ENCODE results near the gene AFF2.

AFF2 gene

GRCh38 chrX:148498067-148498466 is 2.4 kb upstream of the AFF2 start:
- H3K18ac ChIP-seq (ENCODE audit: low read length): no peak overlapping the region
- H3K23ac ChIP-seq (ENCODE audit: low read depth, low read length, poor library complexity): no peak overlapping the region
- no peaks in the 10 kb centered on the region for H3K36me3 ChIP-seq (replicated peaks in 1 of 2; ENCODE audit: control insufficient read depth in 2 of 2, insufficient read depth in 2 of 2, low read length in 2 of 2)
- H2BK15ac ChIP-seq (ENCODE audit: low read length): no peak overlapping the region
- no peak overlapping the region for H2BK12ac ChIP-seq (ENCODE audit: low read length)
- H4K8ac ChIP-seq (ENCODE audit: low read depth, low read length): no peak overlapping the region
- no peak overlapping the region for H3K4ac ChIP-seq (ENCODE audit: low read length)
- no peak overlapping the region for H4K91ac ChIP-seq (ENCODE audit: low read depth, low read length, poor library complexity)
- no peaks in the 10 kb centered on the region for H3K9me3 ChIP-seq (replicated peaks in 1 of 2; ENCODE audit: control insufficient read depth in 2 of 2, insufficient read depth in 1 of 2, low read depth in 1 of 2, low read length in 2 of 2)
- no peak overlapping the region for H3K27ac ChIP-seq (replicated peaks; ENCODE audit: low read length)
- H2BK120ac ChIP-seq (ENCODE audit: low read depth, low read length): no peak overlapping the region
- H3K27me3 ChIP-seq (ENCODE audit: control insufficient read depth in 3 of 3, insufficient read depth in 3 of 3, low read depth in 1 of 3, low read length in 3 of 3): peaks cover 0 to 33% (median 0%) of the 10 kb centered on the region in 3 experiments
- no CpG with 5 or more reads among the region's 3 CpGs for WGBS, 2 donors (ENCODE audit: extremely low coverage in 2 of 2, insufficient read length in 2 of 2, insufficient replicate concordance in 1 of 2)
- no peak overlapping the region for H2AFZ ChIP-seq (ENCODE audit: low read length)
- no peak overlapping the region for H3K4me2 ChIP-seq (ENCODE audit: insufficient read depth, low read length, poor library complexity, severe bottlenecking)
- H3K9ac ChIP-seq (ENCODE audit: low read depth, low read length, poor library complexity): no peak overlapping the region
- no peak overlapping the region for H3K14ac ChIP-seq (ENCODE audit: low read length)
- no peak overlapping the region for H3K4me3 ChIP-seq (ENCODE audit: low read length in 2 of 2)
- DNase-seq (ENCODE audit: low spot score): no peak
- H2AK5ac ChIP-seq (ENCODE audit: low read depth, low read length): no peak overlapping the region
- H3K4me1 ChIP-seq (ENCODE audit: control insufficient read depth in 2 of 2, insufficient read depth in 1 of 2, low read depth in 1 of 2, low read length in 2 of 2): peaks cover 0 to 2% of the 10 kb centered on the region in 2 donors
- no peak overlapping the region for H2BK5ac ChIP-seq (ENCODE audit: low read length)
- H3K79me1 ChIP-seq (ENCODE audit: low read depth, low read length): no peaks in the 10 kb centered on the region

DNA sequence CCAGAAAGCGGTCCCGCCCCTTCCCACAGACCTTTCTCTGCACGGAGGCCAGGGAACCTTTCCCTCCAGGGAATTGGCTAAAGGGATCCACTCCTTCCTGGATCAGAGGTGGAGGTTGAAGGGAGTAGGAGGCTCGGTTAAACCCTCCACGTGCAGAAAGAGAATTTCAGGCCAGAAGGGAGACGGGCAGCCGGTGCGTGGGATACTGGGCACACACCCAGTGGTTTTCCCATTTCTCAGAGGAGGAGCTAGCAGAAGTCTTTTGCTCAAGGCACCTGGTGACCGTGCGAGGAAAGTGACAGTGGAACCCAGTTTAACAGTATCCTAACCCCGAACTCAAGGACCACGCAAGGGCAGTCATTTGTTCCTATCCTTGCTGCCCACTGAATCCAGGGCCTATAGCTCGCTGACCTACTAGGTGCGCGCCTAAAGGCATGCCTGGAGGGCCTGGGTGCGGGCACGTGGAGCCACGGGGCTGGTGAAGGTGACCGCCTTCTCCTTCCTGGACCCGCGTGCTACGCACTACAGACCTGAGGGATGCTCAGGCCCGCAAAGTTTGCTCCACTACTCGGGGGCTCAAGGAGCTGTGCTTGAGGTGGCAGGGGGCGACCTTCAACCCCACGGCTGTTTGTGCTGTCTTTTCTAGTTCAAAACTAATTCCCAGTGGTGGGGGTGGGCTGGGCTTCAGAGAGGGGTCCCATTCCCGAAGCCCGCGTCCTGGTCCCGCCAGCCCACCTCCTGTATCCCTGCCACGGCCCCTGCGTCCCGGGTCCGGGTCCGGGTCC is 587 bp upstream of the AFF2 start:
- Histone ChIP-seq H4K91ac (ENCODE audit: low read depth, low read length, poor library complexity) (no peak overlapping the region), H3K4ac (ENCODE audit: low read length) (no peak overlapping the region), H3K36me3 (replicated peaks in 1 of 2; ENCODE audit: control insufficient read depth in 2 of 2, insufficient read depth in 2 of 2, low read length in 2 of 2) (no peaks in the 10 kb centered on the region), H3K4me1 (ENCODE audit: control insufficient read depth in 2 of 2, insufficient read depth in 1 of 2, low read depth in 1 of 2, low read length in 2 of 2) (peaks cover 0 to 2% of the 10 kb centered on the region in 2 donors), H2BK120ac (ENCODE audit: low read depth, low read length) (no peak overlapping the region), H2BK5ac (ENCODE audit: low read length) (no peak overlapping the region), H2AK5ac (ENCODE audit: low read depth, low read length) (no peak overlapping the region), H3K27ac (replicated peaks; ENCODE audit: low read length) (no peak overlapping the region), H3K9me3 (replicated peaks in 1 of 2; ENCODE audit: control insufficient read depth in 2 of 2, insufficient read depth in 1 of 2, low read depth in 1 of 2, low read length in 2 of 2) (no peaks in the 10 kb centered on the region), H3K79me1 (ENCODE audit: low read depth, low read length) (no peaks in the 10 kb centered on the region), H3K23ac (ENCODE audit: low read depth, low read length, poor library complexity) (no peak overlapping the region), H4K8ac (ENCODE audit: low read depth, low read length) (no peak overlapping the region), H2BK15ac (ENCODE audit: low read length) (peak overlapping the region; percentile 37), H3K14ac (ENCODE audit: low read length) (no peak overlapping the region), H3K27me3 (ENCODE audit: control insufficient read depth in 3 of 3, insufficient read depth in 3 of 3, low read depth in 1 of 3, low read length in 3 of 3) (peaks cover 0 to 49% (median 0%) of the 10 kb centered on the region in 3 experiments), H3K18ac (ENCODE audit: low read length) (no peak overlapping the region), H3K9ac (ENCODE audit: low read depth, low read length, poor library complexity) (no peak overlapping the region), H3K4me2 (ENCODE audit: insufficient read depth, low read length, poor library complexity, severe bottlenecking) (peak overlapping the region; percentile 57), H2BK12ac (ENCODE audit: low read length) (peak overlapping the region; percentile 58), H3K4me3 (ENCODE audit: low read length in 2 of 2) (peak overlapping the region in 1 of 2 donors; percentile 64), H2AFZ (ENCODE audit: low read length) (peak overlapping the region; percentile 56)
- no CpG with 5 or more reads among the region's 35 CpGs for WGBS, 2 donors (ENCODE audit: extremely low coverage in 2 of 2, insufficient read length in 2 of 2, insufficient replicate concordance in 1 of 2)
- DNase-seq (ENCODE audit: low spot score): no peak

- Histone ChIP-seq H3K27me3 (ENCODE audit: control insufficient read depth in 3 of 3, insufficient read depth in 3 of 3, low read depth in 1 of 3, low read length in 3 of 3) (peaks cover 0 to 57% (median 0%) of the 10 kb centered on the region in 3 experiments), H3K4me1 (ENCODE audit: control insufficient read depth in 2 of 2, insufficient read depth in 1 of 2, low read depth in 1 of 2, low read length in 2 of 2) (peaks cover 0 to 2% of the 10 kb centered on the region in 2 donors), H2AFZ (ENCODE audit: low read length) (peak overlapping the region; percentile 87), H3K4ac (ENCODE audit: low read length) (no peak overlapping the region), H3K18ac (ENCODE audit: low read length) (peak overlapping the region; percentile 38), H3K4me2 (ENCODE audit: insufficient read depth, low read length, poor library complexity, severe bottlenecking) (peak overlapping the region; percentile 49), H3K23ac (ENCODE audit: low read depth, low read length, poor library complexity) (no peak overlapping the region), H3K9me3 (replicated peaks in 1 of 2; ENCODE audit: control insufficient read depth in 2 of 2, insufficient read depth in 1 of 2, low read depth in 1 of 2, low read length in 2 of 2) (no peaks in the 10 kb centered on the region), H4K91ac (ENCODE audit: low read depth, low read length, poor library complexity) (no peak overlapping the region), H2BK12ac (ENCODE audit: low read length) (no peak overlapping the region), H2BK120ac (ENCODE audit: low read depth, low read length) (no peak overlapping the region), H3K9ac (ENCODE audit: low read depth, low read length, poor library complexity) (peak overlapping the region; percentile 81), H2BK5ac (ENCODE audit: low read length) (no peak overlapping the region), H3K36me3 (replicated peaks in 1 of 2; ENCODE audit: control insufficient read depth in 2 of 2, insufficient read depth in 2 of 2, low read length in 2 of 2) (no peaks in the 10 kb centered on the region), H2BK15ac (ENCODE audit: low read length) (no peak overlapping the region), H2AK5ac (ENCODE audit: low read depth, low read length) (no peak overlapping the region), H4K8ac (ENCODE audit: low read depth, low read length) (no peak overlapping the region), H3K79me1 (ENCODE audit: low read depth, low read length) (no peaks in the 10 kb centered on the region), H3K4me3 (ENCODE audit: low read length in 2 of 2) (peak overlapping the region; percentile 35 to 83), H3K14ac (ENCODE audit: low read length) (no peak overlapping the region), H3K27ac (replicated peaks; ENCODE audit: low read length) (no peak overlapping the region)
- peak; percentile 35 for DNase-seq (ENCODE audit: low spot score)
- WGBS, 2 donors (ENCODE audit: extremely low coverage in 2 of 2, insufficient read length in 2 of 2, insufficient replicate concordance in 1 of 2): no CpG with 5 or more reads among the region's 43 CpGs
Measured at GRCh38 chrX:148501386-148502066, 1.1 kb downstream of the AFF2 start.

DNA sequence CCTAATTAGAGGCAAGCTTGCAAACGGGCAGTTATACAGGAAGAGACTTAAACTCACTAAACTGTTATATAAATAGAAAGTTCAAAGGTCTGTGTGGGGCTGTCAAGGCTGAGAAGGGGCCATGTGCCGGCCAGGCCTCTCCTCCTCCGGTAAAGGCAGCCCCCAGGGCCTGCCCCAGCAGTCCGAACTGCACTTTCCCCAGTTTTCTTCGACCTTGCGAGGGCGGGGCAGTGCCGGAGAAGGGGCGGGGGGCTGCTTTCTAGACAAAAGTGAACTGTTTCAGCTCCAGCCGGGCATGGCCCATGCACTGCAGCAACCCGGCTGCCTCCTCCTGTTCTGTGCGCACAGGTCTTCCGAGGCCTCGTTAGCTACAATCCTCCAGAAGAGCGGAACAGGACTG is 4.1 kb downstream of the AFF2 start:
- H3K4me1 ChIP-seq (ENCODE audit: control insufficient read depth in 2 of 2, insufficient read depth in 1 of 2, low read depth in 1 of 2, low read length in 2 of 2): no peaks in the 10 kb centered on the region
- H2AFZ ChIP-seq (ENCODE audit: low read length): no peak overlapping the region
- DNase-seq (ENCODE audit: low spot score): peak; percentile 26
- no peak overlapping the region for H2BK120ac ChIP-seq (ENCODE audit: low read depth, low read length)
- H3K27me3 ChIP-seq (ENCODE audit: control insufficient read depth in 3 of 3, insufficient read depth in 3 of 3, low read depth in 1 of 3, low read length in 3 of 3): peaks cover 0 to 54% (median 0%) of the 10 kb centered on the region in 3 experiments
- H3K4me2 ChIP-seq (ENCODE audit: insufficient read depth, low read length, poor library complexity, severe bottlenecking): no peak overlapping the region
- no peak overlapping the region for H2BK12ac ChIP-seq (ENCODE audit: low read length)
- no peak overlapping the region for H3K27ac ChIP-seq (replicated peaks; ENCODE audit: low read length)
- no peak overlapping the region for H3K9ac ChIP-seq (ENCODE audit: low read depth, low read length, poor library complexity)
- no peaks in the 10 kb centered on the region for H3K9me3 ChIP-seq (replicated peaks in 1 of 2; ENCODE audit: control insufficient read depth in 2 of 2, insufficient read depth in 1 of 2, low read depth in 1 of 2, low read length in 2 of 2)
- H2AK5ac ChIP-seq (ENCODE audit: low read depth, low read length): no peak overlapping the region
- H3K4me3 ChIP-seq (ENCODE audit: low read length in 2 of 2): no peak overlapping the region
- H2BK15ac ChIP-seq (ENCODE audit: low read length): no peak overlapping the region
- WGBS, 2 donors (ENCODE audit: extremely low coverage in 2 of 2, insufficient read length in 2 of 2, insufficient replicate concordance in 1 of 2): no CpG with 5 or more reads among the region's 15 CpGs
- H2BK5ac ChIP-seq (ENCODE audit: low read length): no peak overlapping the region
- H3K4ac ChIP-seq (ENCODE audit: low read length): no peak overlapping the region
- no peak overlapping the region for H3K18ac ChIP-seq (ENCODE audit: low read length)
- H4K8ac ChIP-seq (ENCODE audit: low read depth, low read length): no peak overlapping the region
- H3K36me3 ChIP-seq (replicated peaks in 1 of 2; ENCODE audit: control insufficient read depth in 2 of 2, insufficient read depth in 2 of 2, low read length in 2 of 2): no peaks in the 10 kb centered on the region
- H3K23ac ChIP-seq (ENCODE audit: low read depth, low read length, poor library complexity): no peak overlapping the region
- H3K79me1 ChIP-seq (ENCODE audit: low read depth, low read length): no peaks in the 10 kb centered on the region
- H4K91ac ChIP-seq (ENCODE audit: low read depth, low read length, poor library complexity): no peak overlapping the region
- no peak overlapping the region for H3K14ac ChIP-seq (ENCODE audit: low read length)

Data from neuronal stem cell (in vitro differentiated cells).